ENCODE results near the gene RERE. TPM values are rescaled to one million over a fixed set of nuclear protein-coding genes. Genes with fewer than 3 reads are reported as not detected.

The RERE gene
- total and polyA plus RNA-seq, 12 donors: 46.5 to 163 (median 139) TPM

DNA sequence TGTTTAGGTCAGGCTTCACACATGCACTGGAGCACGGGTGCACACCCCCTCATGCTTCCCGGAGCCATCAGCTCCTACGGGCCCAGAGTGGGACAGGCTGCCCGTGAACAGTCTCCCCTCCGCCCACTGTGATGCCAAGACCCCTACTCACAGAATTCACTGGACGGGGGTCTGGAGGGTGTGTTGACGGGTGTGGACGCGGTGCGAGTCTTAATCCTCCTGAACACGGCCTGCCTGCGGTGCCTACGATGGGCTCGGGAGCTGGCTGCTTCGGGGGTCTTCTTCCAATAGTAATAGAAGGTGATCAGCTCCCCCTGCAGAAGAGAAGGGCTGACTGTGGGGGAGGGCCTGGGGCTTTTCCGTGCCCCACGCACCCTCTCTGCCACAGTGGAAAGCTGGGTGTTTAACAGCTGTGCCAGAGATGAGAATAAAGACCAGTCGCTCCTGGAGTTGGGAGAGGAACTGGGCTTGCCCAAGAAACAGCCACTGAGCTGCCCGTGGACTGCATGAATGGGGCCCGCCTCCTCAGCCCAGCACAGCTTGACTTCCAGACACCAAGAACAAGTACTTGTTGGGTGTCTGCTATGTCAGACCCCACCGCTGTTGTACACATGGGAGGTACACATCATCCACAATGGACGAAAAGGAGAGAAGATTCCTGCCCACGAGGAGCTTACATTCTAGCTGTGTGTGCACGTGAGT, 451.6 kb downstream of the RERE start:
- Histone ChIP-seq H3K27ac (peak overlapping the region in 6 of 10 donors; percentile 0 to 93 (median 56)), H3K4me1 (peaks cover 20 to 87% (median 71%) of the 10 kb centered on the region in 9 donors), H3K9me3 (no peaks in the 10 kb centered on the region), H3K27me3 (no peaks in the 10 kb centered on the region), H3K4me3 (no peak overlapping the region), H3K36me3 (peaks cover 0 to 75% (median 18%) of the 10 kb centered on the region in 9 donors)
- intact Hi-C loops (cut with DNase I): loop anchor here in 1 of 10 donors (10.0 kb wide), 1 partner anchor 159 kb away; no protein-coding TSS in a partner anchor
- 89 to 90% methylated on average over 24 of the region's 24 CpGs for WGBS, 2 donors
- peak in 1 of 2 donors; percentile 13 for DNase-seq
- ATAC-seq: peak in 1 of 8 donors; percentile 26
- TF ChIP-seq, protein P1, sequence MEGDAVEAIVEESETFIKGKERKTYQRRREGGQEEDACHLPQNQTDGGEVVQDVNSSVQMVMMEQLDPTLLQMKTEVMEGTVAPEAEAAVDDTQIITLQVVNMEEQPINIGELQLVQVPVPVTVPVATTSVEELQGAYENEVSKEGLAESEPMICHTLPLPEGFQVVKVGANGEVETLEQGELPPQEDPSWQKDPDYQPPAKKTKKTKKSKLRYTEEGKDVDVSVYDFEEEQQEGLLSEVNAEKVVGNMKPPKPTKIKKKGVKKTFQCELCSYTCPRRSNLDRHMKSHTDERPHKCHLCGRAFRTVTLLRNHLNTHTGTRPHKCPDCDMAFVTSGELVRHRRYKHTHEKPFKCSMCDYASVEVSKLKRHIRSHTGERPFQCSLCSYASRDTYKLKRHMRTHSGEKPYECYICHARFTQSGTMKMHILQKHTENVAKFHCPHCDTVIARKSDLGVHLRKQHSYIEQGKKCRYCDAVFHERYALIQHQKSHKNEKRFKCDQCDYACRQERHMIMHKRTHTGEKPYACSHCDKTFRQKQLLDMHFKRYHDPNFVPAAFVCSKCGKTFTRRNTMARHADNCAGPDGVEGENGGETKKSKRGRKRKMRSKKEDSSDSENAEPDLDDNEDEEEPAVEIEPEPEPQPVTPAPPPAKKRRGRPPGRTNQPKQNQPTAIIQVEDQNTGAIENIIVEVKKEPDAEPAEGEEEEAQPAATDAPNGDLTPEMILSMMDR (IDR thresholded peaks at IDR 0.05): no peak

- ATAC-seq (peak; percentile 4 to 74 (median 39)), DNase-seq (peak in 1 of 2 donors; percentile 54)
- H3K4me1 ChIP-seq: peaks cover 15 to 78% (median 62%) of the 10 kb centered on the region in 9 donors
- intact Hi-C loops (cut with DNase I): loop anchor here in 2 of 10 donors (5.0 to 10.0 kb wide), 2 partner anchors 38 to 160 kb away; no protein-coding TSS in a partner anchor
- H3K9me3 ChIP-seq: no peaks in the 10 kb centered on the region
- TF ChIP-seq, protein P1 (IDR thresholded peaks at IDR 0.05): no peak
- 70 to 73% methylated on average over 29 of the region's 29 CpGs for WGBS, 2 donors
- peaks cover 0 to 73% (median 27%) of the 10 kb centered on the region in 9 donors for H3K36me3 ChIP-seq
- H3K4me3 ChIP-seq: no peak overlapping the region
- H3K27me3 ChIP-seq: no peaks in the 10 kb centered on the region
- peak overlapping the region; percentile 38 to 93 (median 64) for H3K27ac ChIP-seq
These were observed 452.7 kb downstream of the RERE start for GRCh38 chr1:8364528-8365442.

- Histone ChIP-seq H3K4me1 (peaks cover 15 to 76% (median 58%) of the 10 kb centered on the region in 9 donors), H3K27ac (peak overlapping the region; percentile 38 to 93 (median 64)), H3K4me3 (peak overlapping the region in 2 of 10 donors; percentile 1 to 8), H3K36me3 (peaks cover 0 to 83% (median 37%) of the 10 kb centered on the region in 9 donors), H3K9me3 (no peaks in the 10 kb centered on the region), H3K27me3 (no peaks in the 10 kb centered on the region)
- TF ChIP-seq, protein P1 (IDR thresholded peaks at IDR 0.05): no peak
- DNase-seq: no peak
- WGBS, 2 donors: 49 to 50% methylated on average over 18 of the region's 18 CpGs
- intact Hi-C loops (cut with DNase I): loop anchor here in 2 of 10 donors (5.0 to 10.0 kb wide), 2 partner anchors 38 to 161 kb away; no protein-coding TSS in a partner anchor
- peak in 1 of 8 donors; percentile 22 for ATAC-seq
These were observed 453.6 kb downstream of the RERE start for GRCh38 chr1:8363767-8364301.
